Hematopoietic multipotent progenitor cell treated with erythropoietin and hydrocortisone succinate and interleukin-3 and kit ligand, for 4 days (in vitro differentiated cells): ENCODE data around the gene SYT5.
"Not testable (repeated sequence)": the region's sequence is repeated elsewhere in the genome, so short reads cannot be mapped to it uniquely, and the experiment has no call there.

Experiments
- DNase-seq: peaks from one replicate; pipeline ENCODE4 v3.0.0-alpha.2; 2015

The SYT5 gene

DNA sequence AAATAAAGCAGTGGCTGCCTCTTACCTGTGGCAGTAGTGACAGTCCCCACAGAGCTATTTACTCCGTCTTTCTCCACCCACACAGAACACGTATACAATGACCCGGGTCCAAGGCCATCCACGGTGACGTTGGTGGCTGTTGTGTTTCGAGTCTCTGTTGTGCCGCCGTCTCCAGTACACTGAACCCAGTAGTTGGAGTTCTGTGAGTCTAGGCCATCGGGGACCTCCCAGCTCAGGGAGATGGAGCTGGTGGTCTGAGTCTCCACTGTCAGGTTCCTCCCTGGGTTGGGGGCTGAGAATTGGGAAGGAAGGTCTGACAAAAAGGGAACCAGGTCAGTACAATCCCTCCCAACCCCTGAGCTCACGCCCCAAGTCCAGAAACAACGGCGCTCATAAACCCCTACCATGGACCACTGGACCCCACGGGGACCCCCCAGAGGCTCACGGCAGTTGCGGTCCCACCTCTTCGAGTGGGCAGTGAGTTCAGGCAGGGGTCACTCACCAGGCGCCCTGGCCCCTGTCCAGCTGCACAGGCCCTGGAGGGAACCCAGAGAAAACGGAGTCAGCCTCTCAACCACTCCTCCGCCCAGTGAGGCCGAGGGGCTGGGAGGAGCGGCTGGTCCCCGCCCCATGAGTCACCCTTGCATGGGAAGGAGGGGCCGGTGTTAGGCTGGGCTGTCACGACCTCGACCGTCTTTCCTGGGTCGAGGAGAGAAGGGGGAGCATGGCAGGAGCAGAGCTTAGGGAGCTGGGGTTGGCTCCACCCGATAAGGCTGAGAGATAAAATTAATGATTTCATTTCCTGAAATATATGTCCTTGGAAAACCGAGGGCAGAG is 26.8 kb upstream of the SYT5 start:
- DNase-seq = peak; percentile 91

DNA sequence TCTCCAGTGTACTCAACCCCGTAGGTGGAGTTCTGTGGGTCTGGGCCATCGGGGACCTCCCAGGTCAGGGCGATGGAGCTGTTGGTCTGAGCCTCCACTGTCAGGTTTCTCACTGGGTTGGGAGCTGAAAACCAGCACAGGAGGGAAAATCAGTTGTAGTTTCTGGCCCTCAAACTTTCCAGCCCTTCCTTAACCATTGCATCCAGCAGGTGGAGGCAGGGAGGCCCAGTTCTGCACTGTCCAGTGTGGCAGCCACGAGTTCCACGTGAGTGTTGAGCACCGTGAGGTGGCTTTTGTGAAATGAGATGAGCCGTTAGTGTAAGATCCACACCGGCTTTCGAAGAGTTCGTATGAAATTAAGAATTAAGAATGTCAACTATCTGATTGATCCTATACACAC is 22.1 kb upstream of the SYT5 start:
- DNase-seq = peak; percentile 45

- DNase-seq = no peak
Observed at GRCh38 chr19:55199620-55200204, 19.6 kb upstream of the SYT5 start.

DNA sequence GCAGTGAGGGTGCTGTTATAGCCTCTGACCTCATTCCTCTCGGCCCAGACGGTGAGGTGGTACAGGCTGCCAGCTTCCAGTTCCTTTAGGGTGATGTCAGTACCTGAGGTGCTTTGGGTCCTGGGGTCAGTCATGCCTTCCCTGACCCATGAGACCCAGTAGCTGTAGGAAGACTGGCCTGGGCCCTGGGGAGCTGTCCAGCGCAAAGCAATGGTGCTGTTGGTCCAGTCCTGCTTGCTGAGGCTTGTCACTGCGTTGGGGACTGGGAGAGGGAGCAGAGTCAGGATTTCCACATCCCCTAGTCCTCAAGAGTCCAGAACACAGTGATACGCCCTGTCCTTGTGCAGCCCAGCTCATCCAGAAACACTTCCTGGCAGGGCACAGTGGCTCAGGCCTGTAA is 18.6 kb upstream of the SYT5 start:
- DNase-seq = no peak

DNA sequence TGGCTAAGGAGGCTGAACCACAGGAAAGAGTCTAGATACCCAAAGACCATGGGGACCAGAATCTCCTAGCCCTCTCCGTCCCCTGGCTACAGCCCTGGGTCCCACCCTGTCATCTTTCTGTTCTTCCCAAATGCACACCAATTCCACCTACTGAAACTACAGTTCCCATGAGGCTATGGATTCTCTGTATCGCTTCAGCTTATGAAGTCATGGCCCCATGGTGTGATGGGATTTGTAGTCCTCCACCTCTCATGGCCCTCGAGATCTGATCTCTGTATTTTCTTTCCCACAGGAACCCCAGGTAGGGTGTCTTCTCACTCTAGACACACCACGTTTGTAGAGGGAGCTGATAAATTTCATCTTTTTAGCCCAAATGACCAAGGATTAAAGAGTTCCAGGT is 17.4 kb upstream of the SYT5 start:
- DNase-seq = peak; percentile 55

- peak; percentile 47 for DNase-seq
Observed at GRCh38 chr19:55196803-55197202, 16.7 kb upstream of the SYT5 start.

DNA sequence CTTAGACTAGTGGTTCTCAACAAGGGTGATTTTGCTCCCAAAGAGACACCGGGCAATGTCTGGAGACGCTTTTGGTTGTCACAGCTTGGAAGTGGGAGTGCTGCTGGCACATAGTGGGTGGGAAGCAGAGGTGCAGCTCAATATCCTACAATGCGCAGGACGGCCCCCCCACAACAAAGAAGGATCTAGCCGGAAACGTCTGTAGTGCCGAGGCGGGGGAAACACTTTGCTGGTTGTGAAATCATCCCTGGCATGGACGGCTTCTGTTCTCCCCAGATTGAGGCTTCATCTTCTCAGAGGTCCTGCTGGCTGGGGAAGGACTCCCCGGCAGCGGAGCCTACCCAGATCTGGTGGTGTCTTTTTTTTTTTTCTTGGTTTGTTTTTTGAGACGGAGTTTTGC is 13.4 kb upstream of the SYT5 start:
- DNase-seq = no peak

DNA sequence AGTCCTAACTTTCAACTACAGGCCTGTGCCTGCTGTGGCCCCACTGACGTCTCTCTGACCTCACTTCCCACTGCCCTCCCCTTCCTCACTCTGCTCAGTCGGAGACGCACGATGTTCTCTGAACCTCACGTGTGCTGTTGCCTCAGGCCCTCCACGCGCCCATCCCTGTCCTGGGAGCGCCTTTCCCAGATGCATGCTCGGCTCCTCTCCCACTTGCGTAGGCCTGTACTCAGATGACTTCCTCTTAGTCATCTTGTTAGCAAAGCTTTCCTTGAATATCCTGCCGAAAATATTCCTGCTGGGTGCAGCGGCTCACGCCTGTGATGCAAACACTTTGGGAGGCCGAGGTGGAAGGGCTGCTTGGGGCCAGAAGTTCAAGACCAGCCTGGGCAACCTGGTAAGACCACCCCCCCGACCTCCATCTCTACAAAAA is 9.3 kb upstream of the SYT5 start:
- DNase-seq = no peak

DNA sequence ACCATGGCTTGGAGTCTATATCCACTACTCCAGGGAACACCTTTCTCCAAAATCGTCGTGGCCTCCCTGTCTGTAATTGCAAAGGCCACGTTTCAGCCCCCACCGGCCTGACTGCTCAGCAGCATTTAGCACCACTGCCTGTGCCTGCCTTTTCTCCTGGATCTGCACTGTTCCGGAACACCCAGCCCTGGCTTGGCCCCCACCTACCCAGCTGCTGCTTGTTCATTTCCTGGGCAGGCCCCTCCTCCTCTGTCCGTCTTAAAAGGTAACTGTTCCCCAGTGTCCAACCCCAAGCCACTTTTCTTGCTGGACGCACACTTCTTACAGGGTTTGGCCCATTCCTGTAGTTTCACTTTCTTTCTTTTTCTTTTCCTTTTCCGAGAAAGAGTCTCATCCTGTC is 8.5 kb upstream of the SYT5 start:
- DNase-seq = no peak

DNA sequence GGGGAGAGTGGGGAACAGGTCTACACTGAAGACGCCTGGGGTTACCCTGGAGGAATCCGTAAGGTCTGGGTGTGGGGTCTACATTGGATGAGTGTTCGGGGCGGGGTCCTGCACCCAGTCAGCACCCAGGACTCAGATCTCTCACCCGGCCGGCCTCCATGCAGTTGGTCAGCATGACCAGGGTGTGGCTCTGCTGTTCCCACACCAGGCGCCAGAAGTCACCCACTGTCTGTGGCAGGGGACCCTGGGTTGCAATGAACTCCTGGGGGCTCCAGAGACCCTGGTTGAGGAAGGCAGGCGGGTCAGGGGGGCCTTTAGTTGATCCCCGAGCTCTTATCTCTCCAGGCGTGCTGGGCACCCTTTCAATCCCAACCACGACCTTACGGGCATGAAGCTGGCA is 6.0 kb upstream of the SYT5 start:
- no peak for DNase-seq

- DNase-seq = no peak
Observed at GRCh38 chr19:55181740-55182139, 1.7 kb upstream of the SYT5 start.

DNA sequence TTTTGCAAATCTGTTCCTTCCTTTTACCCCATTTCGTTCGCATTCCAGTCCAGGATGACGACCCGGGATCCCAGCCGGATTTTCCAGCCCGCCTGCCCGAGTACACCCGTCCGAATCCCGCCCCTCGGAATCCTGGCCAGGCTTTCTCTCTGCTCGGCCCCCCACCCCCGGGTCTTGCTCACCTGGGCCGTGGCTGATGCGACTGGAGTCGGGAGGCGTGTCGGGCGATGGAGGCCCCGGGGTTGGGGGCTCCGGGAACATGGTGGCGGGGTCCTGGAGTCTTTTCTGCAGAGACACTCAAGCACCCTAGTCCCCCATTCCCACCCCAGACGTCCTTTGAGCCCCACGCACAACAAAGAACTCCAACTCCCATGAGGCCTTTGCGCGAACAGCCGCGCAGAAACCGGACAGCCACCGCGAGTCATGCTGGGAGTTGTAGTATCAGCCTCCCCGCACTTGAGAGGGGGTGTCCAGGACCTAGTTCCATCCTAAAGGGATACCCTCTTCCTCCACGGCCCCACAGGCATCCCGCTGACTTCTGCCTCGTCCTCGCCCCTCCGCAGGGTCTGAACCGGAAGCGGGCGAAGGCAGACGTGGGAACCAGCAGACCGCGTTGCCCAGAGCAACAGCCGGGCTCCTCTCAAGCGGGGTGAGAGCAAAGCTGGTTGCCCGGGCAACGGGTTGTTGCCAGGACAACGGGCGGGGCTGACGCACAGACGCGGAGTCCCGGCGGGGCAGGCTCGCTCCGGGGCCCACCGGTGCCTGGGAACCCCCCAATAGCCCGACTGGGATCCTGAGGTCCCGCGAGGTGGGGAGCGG is 1.1 kb downstream of the SYT5 start:
- DNase-seq = peak; percentile 93

DNA sequence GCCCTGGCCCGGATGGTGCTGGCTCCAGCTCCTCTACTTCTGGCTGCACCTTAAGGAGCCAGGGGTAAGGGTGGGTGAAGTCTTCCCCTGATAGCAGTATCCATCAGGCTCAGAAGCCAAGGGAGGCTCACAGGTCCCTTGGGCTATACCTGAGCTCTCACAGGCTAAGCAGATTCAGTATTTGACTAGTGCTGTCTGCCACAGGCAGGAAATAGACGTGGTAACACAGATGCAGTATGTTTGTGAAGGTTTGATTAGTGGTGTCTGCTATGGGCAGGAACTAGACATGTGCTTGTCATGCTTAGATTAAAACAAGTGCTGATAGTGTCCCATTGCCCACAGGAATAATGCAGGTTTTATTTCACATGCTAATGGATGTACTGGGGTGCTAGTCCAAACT is 4.0 kb downstream of the SYT5 start:
- peak; percentile 50 for DNase-seq

DNA sequence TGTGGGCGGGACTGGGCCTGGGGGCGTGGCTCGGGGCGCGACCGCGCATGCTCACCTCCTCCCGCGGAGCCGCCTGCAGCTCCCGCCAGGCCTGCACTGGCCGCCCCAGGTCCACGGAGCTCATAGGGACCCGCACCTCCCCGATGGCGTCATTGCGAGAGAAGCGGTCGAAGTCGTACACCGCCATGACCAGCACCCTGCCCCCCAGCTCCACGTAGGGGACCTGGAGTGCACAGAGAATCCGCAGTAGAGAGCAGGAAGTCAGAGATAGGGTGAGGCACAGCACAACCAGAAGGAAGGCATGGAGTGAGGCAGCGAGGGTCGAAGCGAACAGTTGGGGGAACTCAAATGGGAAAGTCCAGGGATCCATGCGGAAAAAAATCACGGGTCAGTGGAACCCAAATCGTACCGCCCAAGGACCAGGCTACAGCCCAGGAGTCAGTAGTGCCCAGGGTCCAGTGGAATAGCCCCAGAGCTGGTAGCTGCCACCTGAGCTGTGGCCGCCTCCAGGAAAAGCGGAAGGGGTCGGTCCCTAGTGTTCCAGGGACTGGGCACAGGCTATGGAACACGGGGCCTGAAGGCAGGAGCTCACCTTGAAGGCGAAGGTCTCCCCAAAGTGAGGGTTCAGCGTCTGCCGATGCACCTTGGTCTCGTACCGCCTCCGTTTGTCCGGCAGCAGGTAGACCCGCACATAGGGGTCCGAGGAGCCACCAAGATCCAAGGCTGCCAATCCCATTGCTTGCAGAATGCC is 4.8 kb downstream of the SYT5 start:
- DNase-seq = no peak

DNA sequence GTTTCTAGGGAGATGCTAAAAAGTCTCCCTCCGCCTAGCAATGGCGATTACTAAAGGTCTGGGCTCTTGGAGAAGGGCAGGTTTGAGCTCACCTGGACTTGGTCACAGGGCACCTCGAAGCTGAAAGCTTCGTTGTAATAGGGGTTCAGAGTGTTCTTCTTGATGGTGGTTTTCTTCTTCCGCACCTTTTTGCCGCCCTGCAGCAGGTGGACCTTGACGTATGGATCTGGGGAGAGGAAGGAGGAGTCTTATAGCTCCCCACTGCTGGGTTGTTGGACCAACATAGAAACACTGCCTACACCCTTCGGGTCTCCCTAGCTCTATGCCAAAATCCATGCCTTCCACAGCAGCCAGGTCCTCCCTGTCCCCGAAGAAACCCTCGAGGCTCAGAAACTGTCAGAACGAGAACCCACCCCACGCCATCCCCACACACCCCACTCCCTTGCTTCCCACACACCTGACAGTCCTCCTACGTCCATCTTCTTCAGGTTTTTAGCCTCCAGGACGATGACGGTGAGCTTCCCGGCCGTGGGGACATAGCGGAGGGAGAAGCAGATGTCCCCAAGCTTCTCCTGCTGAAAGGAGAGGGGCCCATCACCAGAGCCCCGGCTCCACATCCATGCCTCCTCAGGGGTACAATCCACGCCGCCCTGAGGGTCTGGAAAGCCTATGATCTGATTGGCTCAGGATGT is 5.5 kb downstream of the SYT5 start:
- no peak for DNase-seq

DNA sequence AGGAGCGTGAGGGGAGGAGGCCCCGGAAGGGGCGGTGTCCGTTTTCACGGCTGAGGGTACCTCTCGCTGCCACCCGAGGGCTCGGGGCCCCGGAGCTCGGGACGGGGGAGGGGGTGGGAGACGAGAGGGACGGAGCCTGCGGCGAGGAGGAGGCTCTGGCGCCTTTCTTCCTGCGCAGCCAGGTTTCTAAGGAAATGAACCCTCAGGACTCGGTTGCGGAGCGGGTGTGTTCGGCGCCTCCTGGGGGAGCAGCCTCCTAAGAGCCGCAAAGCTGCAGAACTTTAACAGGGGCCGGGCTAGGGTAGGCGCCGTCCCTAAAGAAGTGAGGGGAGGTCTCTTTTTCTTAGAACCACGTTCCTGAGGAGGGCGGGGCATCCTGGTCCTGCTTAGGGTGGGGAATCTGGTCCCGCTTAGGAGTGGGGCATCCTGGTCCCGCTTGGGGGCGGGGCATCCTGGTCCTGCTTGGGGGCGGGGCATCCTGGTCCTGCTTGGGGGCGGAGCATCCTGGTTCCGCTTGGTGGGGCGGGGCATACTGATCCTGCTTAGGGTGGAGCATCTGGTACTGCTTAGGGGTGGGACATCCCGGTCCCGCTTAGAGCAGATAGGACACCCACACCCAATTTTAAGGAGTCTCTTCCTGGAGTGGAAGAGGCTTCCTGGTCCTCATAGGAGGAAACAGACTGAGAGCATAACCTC is 6.2 kb downstream of the SYT5 start:
- DNase-seq = peak; percentile 65

DNA sequence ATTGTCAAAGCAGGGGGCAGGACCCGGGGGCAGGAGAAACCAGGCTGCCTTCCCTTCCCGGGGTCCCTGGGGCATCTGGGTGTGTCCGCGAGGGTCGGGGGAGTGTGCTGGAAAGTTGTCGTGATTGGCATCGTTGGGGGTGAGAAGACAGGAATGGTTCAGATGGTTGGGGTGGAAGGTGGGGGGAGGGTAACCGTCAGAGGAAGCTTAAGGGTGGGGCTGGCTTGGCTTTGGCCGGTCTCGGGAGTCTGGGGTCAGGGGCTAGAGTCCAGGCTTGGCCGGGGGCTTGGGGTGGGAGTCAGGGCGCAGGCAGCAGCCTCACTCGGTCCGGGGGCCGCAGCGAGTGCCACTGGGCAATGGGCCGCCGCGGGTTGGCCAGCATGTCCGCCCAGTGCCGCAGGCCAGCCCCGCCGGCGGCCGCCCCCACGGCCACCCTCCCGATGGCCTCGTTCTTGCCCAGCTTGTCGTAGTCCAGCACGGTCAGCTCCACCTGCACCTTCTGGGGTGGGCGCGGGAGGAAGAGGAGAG is 6.8 kb downstream of the SYT5 start:
- no peak for DNase-seq

DNA sequence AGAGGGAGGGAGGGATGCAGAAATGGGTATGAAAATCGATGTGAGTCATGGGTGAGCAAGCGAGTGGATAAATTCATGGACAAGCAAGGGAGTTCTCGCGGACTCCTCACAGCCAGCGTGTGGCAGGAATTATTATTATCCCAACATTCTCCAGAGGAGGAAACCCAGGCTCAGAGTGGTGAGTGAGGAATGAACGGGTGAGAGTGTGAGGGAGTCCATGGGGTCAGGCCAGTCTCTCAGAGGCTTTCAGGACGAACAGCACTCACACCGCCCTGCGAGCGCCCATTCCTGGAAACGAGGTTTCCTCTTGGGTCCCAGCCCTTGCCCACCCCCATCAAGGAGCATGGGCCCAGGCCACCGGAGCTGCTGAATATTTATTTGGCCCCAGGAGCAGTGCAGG is 7.3 kb downstream of the SYT5 start:
- no peak for DNase-seq

DNA sequence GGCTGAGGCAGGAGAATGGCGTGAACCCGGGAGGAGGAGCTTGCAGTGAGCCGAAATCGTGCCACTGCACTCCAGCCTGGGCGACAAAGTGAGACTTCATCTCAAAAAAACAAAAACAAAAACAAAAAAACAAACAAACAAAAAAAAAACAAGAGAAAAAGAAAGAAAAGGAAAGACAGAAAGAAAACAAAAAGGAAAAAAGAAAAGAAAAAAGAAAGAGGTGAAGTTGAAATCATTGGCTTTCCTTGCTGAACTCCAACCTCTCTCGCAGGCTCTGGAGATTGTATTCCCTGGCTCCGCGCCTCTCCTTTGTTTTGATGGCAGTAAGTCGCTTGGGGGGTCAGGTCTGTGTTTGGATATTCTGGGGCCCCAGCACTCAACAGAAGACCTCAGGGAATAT is 7.8 kb downstream of the SYT5 start:
- not testable (repeated sequence) for DNase-seq

GRCh38 chr19:55171440-55171839 is 8.6 kb downstream of the SYT5 start:
- DNase-seq = no peak

DNA sequence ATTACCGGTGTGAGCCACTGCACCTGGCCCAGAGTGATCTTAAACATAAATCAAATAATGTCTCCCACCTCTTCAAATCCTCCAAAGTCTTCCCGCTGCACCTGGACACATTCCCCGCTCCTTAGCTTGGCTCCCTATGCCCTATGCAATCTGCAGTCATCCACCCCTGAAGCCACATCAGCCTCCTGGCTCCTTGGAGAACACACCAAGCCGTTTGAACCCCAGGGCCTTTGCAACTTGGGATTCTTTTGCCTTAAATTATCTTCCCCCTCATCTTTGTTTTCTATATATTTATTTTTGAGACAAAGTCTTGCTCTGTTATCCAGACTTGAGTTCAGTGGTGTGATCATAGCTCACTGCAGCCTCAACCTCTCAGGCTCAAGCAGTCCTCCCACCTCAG is 11.0 kb downstream of the SYT5 start:
- no peak for DNase-seq
